ENCODE data around the gene BRCA2.

The BRCA2 gene

DNA sequence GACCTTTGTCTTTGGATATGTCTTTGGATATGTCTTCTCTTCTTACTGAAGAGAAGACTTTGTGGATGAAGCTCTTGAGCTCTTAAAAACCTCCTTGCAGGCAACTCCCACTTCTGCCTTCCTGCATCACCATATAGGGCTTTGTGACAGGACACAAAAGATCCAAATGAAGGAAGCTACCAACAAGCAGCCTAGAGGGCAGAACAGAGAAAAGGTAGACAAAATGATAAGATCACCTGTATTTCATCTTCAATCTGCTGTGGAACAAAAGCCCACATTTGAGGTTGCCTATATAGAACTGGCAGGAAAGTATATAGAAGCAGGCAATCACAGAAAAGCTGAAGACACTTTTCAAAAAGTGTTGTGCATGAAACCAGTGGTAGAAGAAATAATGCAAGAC is 70.1 kb downstream of the BRCA2 start:
- DNase-seq = peak in 1 of 5 experiments; percentile 7

- DNase-seq = peak in 2 of 5 experiments; percentile 16 to 26
Measured at GRCh38 chr13:32390048-32390447, 74.7 kb downstream of the BRCA2 start.

DNA sequence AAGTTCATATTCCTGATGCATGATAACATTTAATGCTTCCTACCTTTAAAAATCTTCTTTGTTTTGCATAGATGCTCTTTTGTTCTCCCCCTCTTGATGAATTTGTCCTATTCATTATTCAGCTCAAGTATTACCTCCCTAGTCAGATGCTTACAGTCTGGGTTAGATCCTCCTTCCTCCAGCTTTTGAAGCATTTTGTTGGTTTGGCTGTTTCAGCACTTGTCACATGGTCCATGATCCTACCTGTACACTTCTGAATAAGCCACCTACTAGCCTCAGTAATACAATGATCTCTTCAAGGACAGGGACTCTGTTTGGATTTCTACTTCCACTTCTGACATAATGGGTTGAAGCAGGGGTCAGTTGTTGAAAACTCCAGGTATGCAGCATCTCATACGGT is 75.2 kb downstream of the BRCA2 start:
- DNase-seq = peak in 1 of 5 experiments; percentile 1

GRCh38 chr13:32391101-32391619 is 75.9 kb downstream of the BRCA2 start:
- DNase-seq = no peak

- DNase-seq = no peak
Measured at GRCh38 chr13:32403108-32403507, 87.8 kb downstream of the BRCA2 start.

DNA sequence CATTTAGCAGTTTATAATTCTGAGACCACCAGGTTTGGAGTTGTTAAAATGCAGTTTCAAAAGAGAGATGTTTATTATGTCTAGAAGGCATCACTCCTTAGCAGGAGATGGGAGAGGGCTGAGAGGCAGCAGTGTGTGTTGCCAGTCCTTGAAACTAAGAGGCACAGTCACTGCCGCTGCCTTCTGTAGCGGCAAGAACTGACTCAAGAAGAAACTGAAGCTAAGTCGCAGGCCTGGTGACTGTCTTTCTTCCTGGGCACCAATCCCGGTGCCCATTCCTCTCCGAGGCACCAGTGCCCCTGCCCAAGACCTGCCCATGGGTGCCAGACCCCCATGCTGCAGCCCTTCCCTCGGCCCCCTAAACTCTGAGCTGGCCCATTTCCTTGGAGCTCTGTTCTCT is 92.5 kb downstream of the BRCA2 start:
- DNase-seq = peak in 1 of 5 experiments; percentile 63

GRCh38 chr13:32408296-32409000 is 93.1 kb downstream of the BRCA2 start:
- DNase-seq = no peak

DNA sequence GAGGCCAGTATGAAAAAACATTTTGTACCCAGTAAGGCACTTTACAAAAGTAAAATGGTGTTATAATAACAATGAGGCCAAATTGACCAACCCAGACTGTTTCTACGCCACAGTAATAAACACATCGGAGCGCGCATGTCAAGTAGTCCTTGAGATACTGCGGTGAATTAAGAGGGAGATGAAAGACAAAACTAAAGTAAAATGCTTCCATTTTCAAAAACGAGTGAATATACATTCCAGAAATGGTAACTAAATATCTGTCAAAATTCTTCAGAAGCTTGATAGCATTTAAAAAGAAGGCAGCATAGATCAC is 93.6 kb downstream of the BRCA2 start:
- DNase-seq = no peak

- no peak for DNase-seq
Measured at GRCh38 chr13:32409561-32410421, 94.5 kb downstream of the BRCA2 start.

- DNase-seq = no peak
Measured at GRCh38 chr13:32413284-32413683, 98.0 kb downstream of the BRCA2 start.

DNA sequence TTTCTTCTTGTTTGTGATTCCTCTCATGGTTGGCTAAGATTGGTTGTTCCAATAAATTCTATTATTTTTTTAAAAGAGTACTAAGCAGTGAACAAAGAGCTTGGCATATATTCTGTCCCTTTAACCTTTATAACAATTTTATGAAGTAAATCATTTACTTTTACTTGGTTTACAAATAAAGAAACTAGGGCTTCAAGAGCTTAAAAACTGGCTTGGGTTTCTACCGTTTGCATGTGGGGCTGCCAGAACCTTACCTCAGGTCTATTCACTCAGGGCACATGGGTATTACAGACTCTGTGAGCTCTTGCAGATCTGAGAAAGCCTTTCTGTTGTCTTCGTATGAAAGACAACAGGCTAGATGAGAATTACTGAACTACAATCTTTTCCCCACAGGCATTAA is 99.3 kb downstream of the BRCA2 start:
- no peak for DNase-seq

DNA sequence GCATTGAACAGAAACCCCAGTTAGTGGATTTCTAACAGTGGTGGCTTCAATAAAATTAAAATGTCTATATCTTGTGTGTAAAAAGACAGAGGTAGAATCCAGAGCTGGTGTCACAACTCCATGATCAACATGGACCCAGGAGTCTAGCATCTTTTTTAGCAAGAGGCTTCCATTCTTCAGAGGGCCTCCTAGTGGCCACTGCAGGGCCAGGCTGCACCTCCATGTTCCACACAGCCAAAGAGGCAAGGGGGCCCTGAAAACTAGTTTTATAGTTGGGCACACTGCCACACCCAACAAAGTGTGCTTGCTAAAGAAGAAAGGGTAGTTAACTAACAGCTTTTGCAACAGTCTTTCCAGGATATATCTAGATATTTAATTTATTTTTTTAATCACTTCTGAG is 99.7 kb downstream of the BRCA2 start:
- DNase-seq = peak in 1 of 5 experiments; percentile 33

DNA sequence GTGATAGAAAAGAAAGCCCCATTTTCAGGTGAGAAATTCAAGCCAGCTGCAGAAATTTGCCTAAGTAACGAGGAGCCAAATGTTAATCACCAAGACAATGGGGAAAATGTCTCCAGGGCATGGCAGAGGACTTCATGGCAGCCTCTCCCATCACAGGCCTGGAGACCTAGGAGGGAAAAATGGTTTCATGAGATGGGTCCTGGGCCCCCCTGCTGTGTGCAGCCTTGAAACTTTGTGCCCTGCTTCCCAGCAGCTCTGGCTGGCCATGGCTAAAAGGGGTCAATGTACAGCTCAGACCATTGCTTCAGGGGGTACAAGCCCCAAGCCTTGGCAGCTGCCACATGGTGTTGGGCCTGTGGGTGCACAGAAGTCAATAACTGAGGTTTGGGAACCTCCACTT is 102.7 kb downstream of the BRCA2 start:
- DNase-seq = no peak

GRCh38 chr13:32419862-32420261 is 104.6 kb downstream of the BRCA2 start:
- DNase-seq = no peak

DNA sequence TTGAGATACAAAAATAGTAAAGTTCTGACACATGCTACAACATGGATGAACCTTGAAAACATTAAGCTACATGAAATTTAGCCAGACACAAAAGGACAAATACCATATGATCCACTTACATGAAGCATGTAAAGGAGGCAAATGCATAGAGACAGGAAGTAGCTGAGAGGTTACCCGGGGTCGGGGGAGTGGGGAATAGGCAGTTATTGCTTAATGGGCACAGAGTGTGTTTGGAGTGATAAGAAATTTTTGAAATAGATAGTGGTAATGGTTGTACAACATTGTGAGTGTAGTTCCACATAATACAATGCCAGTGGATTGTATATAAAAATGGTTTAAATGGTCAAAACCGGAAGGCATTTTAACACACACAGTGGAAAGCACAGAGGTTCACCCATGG is 108.3 kb downstream of the BRCA2 start:
- DNase-seq = no peak

GRCh38 chr13:32425158-32425557 is 109.8 kb downstream of the BRCA2 start:
- no peak for DNase-seq

- peak in 2 of 5 experiments; percentile 53 to 92 for DNase-seq
Measured at GRCh38 chr13:32426191-32426989, 111.1 kb downstream of the BRCA2 start.

DNA sequence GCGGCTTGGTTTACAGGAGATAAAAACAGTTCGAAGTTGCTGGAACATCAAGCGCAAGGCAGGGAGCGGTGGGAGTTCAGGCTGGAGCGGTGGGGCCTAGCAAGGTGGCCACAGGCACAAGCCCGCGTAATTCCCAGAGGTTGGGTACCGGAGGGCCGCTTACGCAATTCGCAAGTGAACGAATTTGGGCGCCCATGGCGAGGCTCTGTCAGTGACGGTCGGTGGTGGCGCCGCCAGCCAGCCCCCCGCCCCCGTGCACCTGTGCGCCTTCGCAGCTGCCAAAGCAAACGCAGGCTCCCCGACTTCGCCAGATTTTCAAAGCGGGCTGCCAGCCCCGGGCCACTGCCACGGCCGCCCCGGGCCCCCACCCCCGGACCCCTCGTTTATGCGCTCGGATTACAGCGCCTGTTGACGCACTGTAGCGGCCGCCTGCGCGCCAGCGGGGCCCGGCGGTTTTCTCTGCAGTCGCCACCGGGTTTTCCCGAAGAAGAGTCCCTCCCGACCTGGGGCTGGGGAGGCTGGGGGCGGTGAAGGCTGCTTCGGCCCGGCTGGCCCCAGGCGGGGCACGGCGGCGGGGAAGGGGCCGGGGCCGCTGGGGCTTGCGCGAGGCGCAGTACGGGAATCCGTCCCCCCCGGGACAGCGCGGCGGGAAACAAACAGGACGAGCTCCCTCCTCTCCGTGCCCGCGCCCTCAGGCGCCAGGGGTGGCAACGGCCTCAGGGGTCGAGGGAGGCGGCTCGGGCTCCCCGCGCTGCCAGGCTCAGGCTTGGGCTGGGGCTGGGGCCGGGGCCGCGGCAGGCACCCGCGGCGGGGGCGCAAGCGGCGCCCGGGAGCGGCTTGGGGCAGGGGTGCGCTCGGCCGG is 111.9 kb downstream of the BRCA2 start:
- DNase-seq = peak in 4 of 5 experiments; percentile 26 to 78 (median 58)

DNA sequence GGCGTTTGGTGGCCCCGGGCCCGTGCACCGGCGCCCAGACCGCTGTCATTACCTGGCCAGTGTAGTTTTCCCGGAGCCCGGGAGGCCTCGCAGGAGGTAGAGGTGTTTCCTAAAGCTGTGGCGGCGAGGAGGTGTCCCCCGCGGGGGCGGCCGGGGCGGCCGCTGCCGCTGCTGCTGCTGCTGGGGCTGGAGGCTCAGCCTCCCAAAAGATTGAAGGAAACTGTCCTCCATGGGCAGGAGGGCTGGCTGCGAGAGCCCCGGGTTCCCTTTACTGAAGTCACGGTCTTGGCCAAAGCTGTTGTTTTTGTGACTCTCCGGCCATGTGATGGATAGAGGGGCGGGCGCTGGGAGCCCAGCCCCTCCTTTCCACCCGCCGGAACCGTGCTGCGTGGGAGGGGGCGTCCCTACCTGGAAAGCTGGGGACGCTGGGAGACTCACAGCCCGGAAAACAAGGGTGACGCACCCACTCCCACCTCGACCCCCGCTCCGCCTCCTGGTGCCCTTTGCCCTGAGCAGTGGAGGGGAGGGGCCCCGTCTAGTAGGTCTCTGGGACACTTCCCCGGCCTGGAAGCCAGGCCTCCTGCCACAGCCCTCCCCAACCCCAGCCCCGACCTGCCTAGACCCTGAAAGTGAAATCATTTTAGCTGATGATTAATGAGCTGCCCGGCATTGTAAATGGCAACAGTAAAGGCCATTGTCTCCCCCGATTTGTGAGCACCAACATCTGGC is 112.7 kb downstream of the BRCA2 start, which contains the start of gene N4BP2L1:
Gene N4BP2L1 (minus strand): TSS at position 279 of the 729 bp plus-strand sequence. CDS start 48 bp downstream, at position 231.
- peak; percentile 63 to 86 (median 81) for DNase-seq

DNA sequence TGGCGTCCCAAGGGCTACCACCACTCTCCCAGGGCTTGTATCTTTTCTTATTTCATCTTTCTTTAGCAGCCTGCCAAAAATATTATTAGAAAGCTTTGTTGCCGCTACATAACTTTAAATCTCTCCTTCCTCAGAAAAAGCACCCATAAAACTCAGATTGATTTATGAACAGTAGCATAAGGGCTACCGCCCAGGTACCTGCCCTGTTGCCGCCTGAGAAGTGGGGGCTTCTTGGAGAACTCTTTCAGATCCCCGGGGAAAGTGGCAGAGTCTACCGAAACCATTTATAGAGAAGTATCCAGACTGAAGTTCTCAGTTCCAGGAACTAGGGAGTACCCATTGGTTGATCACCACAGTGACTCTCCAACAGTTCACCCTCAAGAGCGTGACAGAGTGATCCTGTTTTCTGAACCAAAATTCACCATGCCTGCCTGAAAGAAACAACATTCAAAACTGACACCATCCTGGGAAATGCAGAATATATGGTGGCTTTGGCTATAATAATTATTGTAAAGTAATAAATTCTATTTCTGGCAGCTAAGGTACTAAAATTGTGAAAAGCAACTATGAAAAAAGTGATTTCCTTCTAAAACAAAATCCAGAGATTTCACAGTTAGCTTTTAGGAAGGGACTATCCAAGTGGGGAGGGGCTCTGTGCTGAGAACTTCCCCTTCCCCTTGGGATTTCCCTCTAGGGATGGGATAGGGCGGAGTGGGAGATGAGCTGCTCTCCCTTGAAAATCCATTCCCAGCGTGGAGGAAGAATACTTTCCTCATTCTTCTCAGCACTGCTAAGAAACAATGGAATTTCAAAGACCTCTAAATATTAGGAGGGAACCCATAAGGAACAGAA is 113.5 kb downstream of the BRCA2 start:
- DNase-seq = no peak

Data from T-helper 2 cell (primary cell).